ENCODE measurements around the gene RPRD1A.

Gene RPRD1A

DNA sequence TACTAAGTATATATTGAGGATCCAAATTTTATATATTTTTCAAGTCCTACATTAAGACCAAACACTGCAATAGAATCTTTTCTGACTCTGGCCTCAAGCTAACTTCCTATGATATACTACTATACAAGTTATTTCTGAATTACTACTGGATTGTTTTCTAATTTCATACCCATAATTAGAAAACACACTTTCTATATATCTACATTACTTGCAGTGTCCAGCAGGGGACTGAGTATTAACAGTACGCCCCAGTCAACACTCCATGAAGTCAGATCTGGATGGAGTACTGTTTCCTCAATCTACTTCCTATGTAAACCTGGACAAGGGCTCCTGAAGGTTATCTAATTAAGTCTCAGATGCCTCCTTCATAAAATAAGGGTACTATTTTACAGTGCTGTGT, 68.4 kb downstream of the RPRD1A start:
- TF ChIP-seq, protein P1, sequence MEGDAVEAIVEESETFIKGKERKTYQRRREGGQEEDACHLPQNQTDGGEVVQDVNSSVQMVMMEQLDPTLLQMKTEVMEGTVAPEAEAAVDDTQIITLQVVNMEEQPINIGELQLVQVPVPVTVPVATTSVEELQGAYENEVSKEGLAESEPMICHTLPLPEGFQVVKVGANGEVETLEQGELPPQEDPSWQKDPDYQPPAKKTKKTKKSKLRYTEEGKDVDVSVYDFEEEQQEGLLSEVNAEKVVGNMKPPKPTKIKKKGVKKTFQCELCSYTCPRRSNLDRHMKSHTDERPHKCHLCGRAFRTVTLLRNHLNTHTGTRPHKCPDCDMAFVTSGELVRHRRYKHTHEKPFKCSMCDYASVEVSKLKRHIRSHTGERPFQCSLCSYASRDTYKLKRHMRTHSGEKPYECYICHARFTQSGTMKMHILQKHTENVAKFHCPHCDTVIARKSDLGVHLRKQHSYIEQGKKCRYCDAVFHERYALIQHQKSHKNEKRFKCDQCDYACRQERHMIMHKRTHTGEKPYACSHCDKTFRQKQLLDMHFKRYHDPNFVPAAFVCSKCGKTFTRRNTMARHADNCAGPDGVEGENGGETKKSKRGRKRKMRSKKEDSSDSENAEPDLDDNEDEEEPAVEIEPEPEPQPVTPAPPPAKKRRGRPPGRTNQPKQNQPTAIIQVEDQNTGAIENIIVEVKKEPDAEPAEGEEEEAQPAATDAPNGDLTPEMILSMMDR (IDR thresholded peaks at IDR 0.05; ENCODE audit: low read depth, low read length): peak; percentile 46
- DNase-seq (ENCODE audit: low read depth in 2 of 2): peak in 1 of 2 donors; percentile 19
- no peak overlapping the region for H3K4me3 ChIP-seq (replicated peaks in 1 of 2; ENCODE audit: low read depth in 2 of 2, low read length in 2 of 2)

DNA sequence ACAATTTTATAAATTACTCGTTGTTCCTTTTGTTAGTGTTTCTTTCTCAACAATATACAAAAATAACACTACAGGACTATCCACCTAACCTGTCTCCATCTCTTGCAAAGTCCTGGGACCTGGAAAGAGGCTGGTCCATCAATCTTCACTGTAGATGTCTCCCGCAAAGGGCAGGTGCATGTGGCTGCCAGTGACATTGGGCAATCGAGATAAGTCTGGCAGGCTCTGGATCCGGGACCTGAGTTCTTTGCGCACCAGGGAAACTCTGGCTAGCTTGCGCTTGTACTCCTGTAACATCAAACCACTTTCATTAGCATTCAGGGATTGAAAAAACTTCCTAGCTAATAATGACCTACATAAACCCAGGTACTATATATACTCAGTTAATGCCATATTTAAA, 74.3 kb downstream of the RPRD1A start:
- no peak for DNase-seq (ENCODE audit: low read depth in 2 of 2)
- H3K4me3 ChIP-seq (replicated peaks in 1 of 2; ENCODE audit: low read depth in 2 of 2, low read length in 2 of 2): no peak overlapping the region
- TF ChIP-seq, protein P1 (IDR thresholded peaks at IDR 0.05; ENCODE audit: low read depth, low read length): no peak

DNA sequence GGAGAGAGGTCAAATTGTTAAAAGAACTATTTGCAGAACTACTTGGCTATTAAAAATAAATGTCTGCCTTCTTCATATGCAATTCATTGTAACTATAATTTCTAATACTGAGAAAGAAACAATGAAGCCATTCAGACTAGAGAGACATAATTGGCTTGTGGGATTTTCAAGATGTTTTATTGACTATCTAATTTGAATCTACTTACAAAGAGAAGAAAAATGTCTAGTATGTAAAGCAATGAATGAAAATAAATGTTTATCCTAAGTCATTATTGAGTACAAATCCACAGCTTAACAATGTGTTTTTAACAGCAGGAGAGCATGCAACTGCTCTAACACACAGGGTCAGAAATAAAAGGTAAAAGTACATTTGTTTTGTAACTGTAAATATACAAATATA, 75.7 kb downstream of the RPRD1A start:
- TF ChIP-seq, protein P1 (IDR thresholded peaks at IDR 0.05; ENCODE audit: low read depth, low read length): no peak
- DNase-seq (ENCODE audit: low read depth in 2 of 2): no peak
- no peak overlapping the region for H3K4me3 ChIP-seq (replicated peaks in 1 of 2; ENCODE audit: low read depth in 2 of 2, low read length in 2 of 2)

DNA sequence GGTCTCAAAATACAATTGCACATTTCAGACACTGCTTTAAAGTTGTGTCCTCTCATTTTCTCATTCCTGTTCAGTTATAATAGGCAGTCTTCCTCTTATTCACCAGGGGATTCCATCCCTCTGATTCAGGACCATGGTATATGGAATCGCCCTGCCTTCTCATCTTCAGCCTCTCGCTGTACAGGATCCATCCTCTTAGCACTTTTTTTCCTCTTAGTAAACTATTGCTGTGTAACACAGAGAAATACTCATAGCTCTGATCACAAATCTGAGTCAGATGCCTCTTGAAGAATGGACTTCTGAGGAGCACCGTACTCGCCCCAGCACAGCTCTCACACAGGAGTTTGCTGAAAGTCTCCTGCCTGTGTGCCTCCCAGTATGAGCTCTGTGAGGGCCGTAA, 83.5 kb downstream of the RPRD1A start:
- DNase-seq (ENCODE audit: low read depth in 2 of 2): peak in 1 of 2 donors; percentile 73
- no peak overlapping the region for H3K4me3 ChIP-seq (replicated peaks in 1 of 2; ENCODE audit: low read depth in 2 of 2, low read length in 2 of 2)
- TF ChIP-seq, protein P1 (IDR thresholded peaks at IDR 0.05; ENCODE audit: low read depth, low read length): no peak

DNA sequence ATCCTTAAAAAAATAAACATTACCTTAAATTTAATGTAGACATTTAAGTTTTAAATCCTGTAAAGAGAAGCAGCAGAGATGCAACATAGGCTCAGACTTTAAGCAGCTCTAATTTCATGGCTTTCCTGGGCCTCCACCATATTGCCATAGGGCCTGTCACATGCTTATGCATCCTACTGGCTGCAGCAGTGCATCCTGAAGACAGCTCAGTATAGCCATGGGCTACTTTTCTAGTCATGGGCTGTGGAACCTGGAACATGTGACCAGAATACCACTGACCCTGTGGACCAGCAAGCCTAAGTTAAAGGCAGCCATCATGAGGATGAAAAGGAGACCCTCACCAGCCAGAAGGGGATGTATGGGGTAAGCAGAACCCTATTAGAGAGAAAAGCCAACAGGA, 84.2 kb downstream of the RPRD1A start:
- DNase-seq (ENCODE audit: low read depth in 2 of 2): no peak

DNA sequence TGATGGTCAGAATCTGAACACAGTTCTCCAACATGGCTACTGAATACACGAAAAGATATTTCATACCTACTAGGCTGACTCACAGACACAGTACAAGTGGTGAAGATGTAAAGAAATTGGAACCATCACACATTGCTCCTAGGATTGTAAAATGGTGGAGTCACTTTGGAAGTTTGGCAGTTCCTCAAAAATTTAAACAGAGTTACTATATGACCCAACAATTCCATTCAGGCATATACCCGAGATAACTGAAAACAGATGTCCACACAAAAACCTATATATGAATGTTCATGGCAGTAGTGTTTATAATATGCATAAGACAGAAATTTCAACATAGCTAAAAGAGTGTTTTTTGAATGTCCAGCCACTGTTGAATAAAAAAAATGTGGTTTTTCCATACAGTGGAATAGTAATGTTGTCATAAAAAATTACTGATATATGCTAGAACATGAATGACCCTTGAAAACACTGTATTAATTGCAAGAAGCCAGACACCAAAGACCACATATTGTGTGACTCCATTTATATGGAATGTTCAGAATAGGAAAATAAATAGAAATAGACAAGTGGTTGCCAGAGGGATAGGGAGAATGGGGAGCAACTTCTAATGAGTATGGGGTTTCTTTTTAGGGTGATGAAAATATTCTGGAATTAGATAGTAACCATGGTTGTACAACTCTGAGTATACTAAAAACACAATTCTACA, 84.8 kb downstream of the RPRD1A start:
- peak; percentile 29 to 55 for DNase-seq (ENCODE audit: low read depth in 2 of 2)
- TF ChIP-seq, protein P1 (IDR thresholded peaks at IDR 0.05; ENCODE audit: low read depth, low read length): no peak
- H3K4me3 ChIP-seq (replicated peaks in 1 of 2; ENCODE audit: low read depth in 2 of 2, low read length in 2 of 2): no peak overlapping the region

More for the DNA sequence above, 84.2 kb downstream of the RPRD1A start:
- no peak overlapping the region for H3K4me3 ChIP-seq (replicated peaks in 1 of 2; ENCODE audit: low read depth in 2 of 2, low read length in 2 of 2)
- TF ChIP-seq, protein P1 (IDR thresholded peaks at IDR 0.05; ENCODE audit: low read depth, low read length): no peak

DNA sequence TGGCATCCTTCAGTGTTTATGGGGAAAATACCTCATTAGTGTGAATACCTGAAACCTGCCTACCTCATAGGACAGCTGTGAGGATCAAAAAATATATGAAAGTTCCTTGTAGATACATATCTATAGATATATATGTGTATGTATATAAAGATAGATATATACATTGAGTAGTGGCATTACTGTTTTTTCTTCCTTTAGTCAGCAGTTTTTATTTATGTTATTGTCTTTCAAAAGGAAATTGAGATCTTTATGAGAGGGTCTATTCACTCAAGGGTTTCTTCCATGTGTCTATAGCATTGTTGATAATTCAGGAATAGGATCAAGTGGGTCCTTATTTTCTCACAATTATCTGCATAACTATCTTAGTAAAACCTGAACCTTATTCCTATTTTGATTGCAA, 88.2 kb downstream of the RPRD1A start:
- TF ChIP-seq, protein P1 (IDR thresholded peaks at IDR 0.05; ENCODE audit: low read depth, low read length): no peak
- no peak overlapping the region for H3K4me3 ChIP-seq (replicated peaks in 1 of 2; ENCODE audit: low read depth in 2 of 2, low read length in 2 of 2)
- DNase-seq (ENCODE audit: low read depth in 2 of 2): no peak

Data from cardiac fibroblast (primary cell).